Measurements from ENCODE around the gene NAPA. TPM values are rescaled to one million over a fixed set of nuclear protein-coding genes. Genes with fewer than 3 reads are reported as not detected.

Gene NAPA
- total RNA-seq, 5 donors from 2014 or later (not counting 1 experiment from before 2014, with no cell fraction given), result 81.1 to 119 (median 86.7) TPM

DNA sequence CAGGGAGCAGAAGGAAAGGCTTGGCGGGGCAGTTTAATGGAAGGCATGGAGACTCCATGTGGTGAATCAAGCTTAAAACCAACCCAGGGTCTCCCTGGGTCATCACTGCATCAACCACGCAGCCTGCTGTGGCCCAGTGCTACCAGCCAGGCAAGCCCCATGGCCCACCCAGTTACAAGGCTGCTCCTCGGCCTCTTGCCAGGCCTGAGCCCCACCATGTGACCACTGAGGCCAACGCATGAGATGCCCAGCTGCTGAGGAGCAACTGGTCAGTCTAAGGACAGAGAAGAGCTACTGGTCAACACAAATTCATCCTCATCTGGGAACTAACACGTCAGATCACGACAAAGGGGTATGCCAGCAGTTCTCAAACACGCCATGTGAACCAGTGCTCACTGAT, 15.5 kb downstream of the NAPA start:
- no peaks in the 10 kb centered on the region for H3K27me3 ChIP-seq (replicated peaks in 1 of 2; ENCODE audit: control insufficient read depth in 2 of 2, extremely low read depth in 1 of 2, insufficient read depth in 2 of 2, low read length in 1 of 2)
- ATAC-seq (replicated peaks in 1 of 4) (no peak), DNase-seq (no peak)
- no peak overlapping the region for H3K27ac ChIP-seq (ENCODE audit: low read length)
- Mint-ChIP-seq H3K27ac (no peak overlapping the region), H3K4me3 (no peak overlapping the region), H3K36me3 (peaks cover 27% of the 10 kb centered on the region), H3K4me1 (peaks cover 2 to 12% (median 7%) of the 10 kb centered on the region in 3 donors), H3K27me3 (no peaks in the 10 kb centered on the region), H3K9me3 (no peaks in the 10 kb centered on the region)
- no peak overlapping the region for H3K4me3 ChIP-seq (ENCODE audit: control insufficient read depth in 1 of 2, extremely low read depth in 1 of 2, low read length in 1 of 2)
- 97% methylated on average over 6 of the region's 7 CpGs for WGBS (ENCODE audit: insufficient coverage)
- H3K36me3 ChIP-seq (ENCODE audit: control insufficient read depth in 2 of 2, extremely low read depth in 1 of 2, insufficient read depth in 1 of 2, low read length in 1 of 2), result peaks cover 8 to 86% of the 10 kb centered on the region in 2 donors
- ChIA-PET CTCF (no interaction called here), POLR2A (interaction anchor here in 1 of 2 donors (0.5 kb wide), 2 partner anchors 16 to 926 kb away, joined by 3 read pairs; partner anchors contain the start of gene KPTN)
- H3K4me1 ChIP-seq (ENCODE audit: control insufficient read depth in 1 of 2, extremely low read depth in 1 of 2, insufficient read depth in 2 of 2, low read length in 2 of 2), result peaks cover 0 to 4% of the 10 kb centered on the region in 2 experiments
- no peaks in the 10 kb centered on the region for H3K9me3 ChIP-seq

- Mint-ChIP-seq H3K4me3 (no peak overlapping the region), H3K27me3 (no peaks in the 10 kb centered on the region), H3K4me1 (peaks cover 2 to 12% (median 8%) of the 10 kb centered on the region in 3 donors), H3K27ac (no peak overlapping the region), H3K9me3 (no peaks in the 10 kb centered on the region), H3K36me3 (peaks cover 28% of the 10 kb centered on the region)
- no peak overlapping the region for H3K27ac ChIP-seq (ENCODE audit: low read length)
- H3K9me3 ChIP-seq, result no peaks in the 10 kb centered on the region
- no peaks in the 10 kb centered on the region for H3K27me3 ChIP-seq (replicated peaks in 1 of 2; ENCODE audit: control insufficient read depth in 2 of 2, extremely low read depth in 1 of 2, insufficient read depth in 2 of 2, low read length in 1 of 2)
- POLR2A ChIA-PET, result no interaction called here
- 92% methylated on average over 5 of the region's 5 CpGs for WGBS (ENCODE audit: insufficient coverage)
- peaks cover 8 to 85% of the 10 kb centered on the region in 2 donors for H3K36me3 ChIP-seq (ENCODE audit: control insufficient read depth in 2 of 2, extremely low read depth in 1 of 2, insufficient read depth in 1 of 2, low read length in 1 of 2)
- ATAC-seq (replicated peaks in 1 of 4) (no peak), DNase-seq (no peak)
- CTCF ChIA-PET, result no interaction called here
- peaks cover 0 to 4% of the 10 kb centered on the region in 2 experiments for H3K4me1 ChIP-seq (ENCODE audit: control insufficient read depth in 1 of 2, extremely low read depth in 1 of 2, insufficient read depth in 2 of 2, low read length in 2 of 2)
- H3K4me3 ChIP-seq (ENCODE audit: control insufficient read depth in 1 of 2, extremely low read depth in 1 of 2, low read length in 1 of 2), result no peak overlapping the region
Observed at GRCh38 chr19:47498561-47498960, 16.3 kb downstream of the NAPA start.

DNA sequence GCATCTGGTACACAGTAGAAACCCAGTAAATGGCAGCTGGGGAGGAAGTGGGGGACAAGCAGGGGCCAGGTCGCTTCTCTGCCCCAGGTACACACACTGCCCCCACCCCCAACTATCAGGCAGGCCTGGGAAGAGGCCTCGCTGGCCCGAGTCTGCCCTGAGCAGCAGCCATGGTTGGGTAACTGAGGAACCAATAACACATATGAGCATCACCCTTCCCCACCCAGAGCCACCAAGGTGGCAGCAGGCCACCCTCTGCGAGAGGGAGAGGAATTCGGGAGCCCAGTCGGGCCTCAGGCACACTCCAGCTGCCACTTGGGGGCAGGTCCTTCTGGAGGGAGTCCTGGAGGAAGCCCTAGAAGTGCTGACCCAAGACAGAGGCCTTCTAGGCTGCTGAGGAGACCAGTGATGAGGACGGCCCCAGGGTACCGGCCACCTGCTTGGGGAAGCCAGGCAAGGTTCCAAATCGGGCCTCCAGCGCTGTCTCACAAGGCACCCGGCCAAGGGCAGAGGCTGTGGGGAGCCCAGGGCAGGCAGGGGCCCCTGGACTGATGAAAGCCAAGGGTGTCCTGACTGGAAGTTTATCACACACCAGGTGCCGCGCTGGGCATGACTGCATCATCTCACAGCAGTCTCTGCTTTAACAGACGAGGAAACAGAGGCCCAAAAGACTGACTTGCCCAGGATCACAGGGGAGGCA, 16.9 kb downstream of the NAPA start:
- H3K36me3 Mint-ChIP-seq, result peaks cover 26% of the 10 kb centered on the region

DNA sequence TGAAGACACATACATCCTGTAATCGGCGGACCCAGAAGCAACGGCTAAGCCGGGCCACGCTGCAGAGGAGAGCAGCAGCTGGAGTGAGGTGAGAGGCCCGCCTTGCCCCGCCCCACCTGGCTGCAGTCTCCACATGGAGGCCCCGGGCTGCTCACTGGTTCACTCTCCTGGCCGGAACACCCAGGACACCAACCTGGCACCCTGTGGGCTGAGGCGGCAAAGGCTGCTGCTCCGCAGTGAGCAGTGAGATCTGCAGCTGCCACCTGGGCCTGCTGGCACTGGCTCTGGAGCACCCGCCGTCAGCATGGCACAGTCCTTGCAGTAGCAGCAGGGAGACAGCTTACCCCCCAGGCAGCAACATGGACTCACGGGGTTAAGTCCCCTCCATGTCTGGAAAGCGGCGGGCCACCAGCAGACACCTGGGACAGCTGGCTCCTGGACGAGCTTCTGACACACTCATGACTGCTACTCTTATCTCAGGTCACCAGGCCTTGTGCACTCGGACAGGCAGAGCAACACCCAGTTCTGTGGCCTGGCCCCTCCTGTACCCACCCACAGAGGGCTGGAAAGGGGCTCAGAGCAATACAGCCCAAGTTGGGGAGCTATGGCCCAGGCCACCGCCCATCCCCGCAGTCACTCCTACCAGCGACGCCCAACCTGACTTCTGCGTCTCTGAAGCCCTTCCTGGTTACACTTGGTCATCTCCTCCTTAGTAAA, 17.7 kb downstream of the NAPA start:
- H3K4me3 ChIP-seq (ENCODE audit: control insufficient read depth in 1 of 2, extremely low read depth in 1 of 2, low read length in 1 of 2), result no peak overlapping the region
- no peaks in the 10 kb centered on the region for H3K9me3 ChIP-seq
- no peaks in the 10 kb centered on the region for H3K9me3 Mint-ChIP-seq
- CTCF ChIA-PET, result no interaction called here
- H3K27me3 Mint-ChIP-seq, result no peaks in the 10 kb centered on the region
- no peak overlapping the region for H3K27ac ChIP-seq (ENCODE audit: low read length)
- DNase-seq, result no peak
- ATAC-seq (replicated peaks in 1 of 4), result no peak
- peaks cover 5 to 78% of the 10 kb centered on the region in 2 donors for H3K36me3 ChIP-seq (ENCODE audit: control insufficient read depth in 2 of 2, extremely low read depth in 1 of 2, insufficient read depth in 1 of 2, low read length in 1 of 2)
- POLR2A ChIA-PET, result interaction anchor here in 1 of 2 donors (0.6 kb wide), 1 partner anchor 129 kb away, joined by 3 read pairs; no protein-coding TSS in a partner anchor
- peaks cover 2 to 12% (median 10%) of the 10 kb centered on the region in 3 donors for H3K4me1 Mint-ChIP-seq
- no peak overlapping the region for H3K4me3 Mint-ChIP-seq
- H3K27me3 ChIP-seq (replicated peaks in 1 of 2; ENCODE audit: control insufficient read depth in 2 of 2, extremely low read depth in 1 of 2, insufficient read depth in 2 of 2, low read length in 1 of 2), result no peaks in the 10 kb centered on the region
- H3K36me3 Mint-ChIP-seq, result peaks cover 25% of the 10 kb centered on the region
- no peak overlapping the region for H3K27ac Mint-ChIP-seq
- WGBS (ENCODE audit: insufficient coverage), result 91% methylated on average over 21 of the region's 23 CpGs
- H3K4me1 ChIP-seq (ENCODE audit: control insufficient read depth in 1 of 2, extremely low read depth in 1 of 2, insufficient read depth in 2 of 2, low read length in 2 of 2), result peaks cover 0 to 4% of the 10 kb centered on the region in 2 experiments

More for the DNA sequence above, 16.9 kb downstream of the NAPA start:
- Histone ChIP-seq H3K9me3 (no peaks in the 10 kb centered on the region), H3K27me3 (replicated peaks in 1 of 2; ENCODE audit: control insufficient read depth in 2 of 2, extremely low read depth in 1 of 2, insufficient read depth in 2 of 2, low read length in 1 of 2) (no peaks in the 10 kb centered on the region), H3K4me1 (ENCODE audit: control insufficient read depth in 1 of 2, extremely low read depth in 1 of 2, insufficient read depth in 2 of 2, low read length in 2 of 2) (peaks cover 0 to 4% of the 10 kb centered on the region in 2 experiments), H3K4me3 (ENCODE audit: control insufficient read depth in 1 of 2, extremely low read depth in 1 of 2, low read length in 1 of 2) (no peak overlapping the region), H3K36me3 (ENCODE audit: control insufficient read depth in 2 of 2, extremely low read depth in 1 of 2, insufficient read depth in 1 of 2, low read length in 1 of 2) (peaks cover 8 to 84% of the 10 kb centered on the region in 2 donors), H3K27ac (ENCODE audit: low read length) (no peak overlapping the region)
- ATAC-seq (replicated peaks in 1 of 4), result no peak
- Mint-ChIP-seq H3K4me3 (no peak overlapping the region), H3K4me1 (peaks cover 2 to 12% (median 12%) of the 10 kb centered on the region in 3 donors), H3K9me3 (no peaks in the 10 kb centered on the region), H3K27ac (no peak overlapping the region), H3K27me3 (no peaks in the 10 kb centered on the region)
- no peak for DNase-seq
- POLR2A ChIA-PET, result no interaction called here
- 97% methylated on average over 11 of the region's 14 CpGs for WGBS (ENCODE audit: insufficient coverage)
- CTCF ChIA-PET, result no interaction called here

DNA sequence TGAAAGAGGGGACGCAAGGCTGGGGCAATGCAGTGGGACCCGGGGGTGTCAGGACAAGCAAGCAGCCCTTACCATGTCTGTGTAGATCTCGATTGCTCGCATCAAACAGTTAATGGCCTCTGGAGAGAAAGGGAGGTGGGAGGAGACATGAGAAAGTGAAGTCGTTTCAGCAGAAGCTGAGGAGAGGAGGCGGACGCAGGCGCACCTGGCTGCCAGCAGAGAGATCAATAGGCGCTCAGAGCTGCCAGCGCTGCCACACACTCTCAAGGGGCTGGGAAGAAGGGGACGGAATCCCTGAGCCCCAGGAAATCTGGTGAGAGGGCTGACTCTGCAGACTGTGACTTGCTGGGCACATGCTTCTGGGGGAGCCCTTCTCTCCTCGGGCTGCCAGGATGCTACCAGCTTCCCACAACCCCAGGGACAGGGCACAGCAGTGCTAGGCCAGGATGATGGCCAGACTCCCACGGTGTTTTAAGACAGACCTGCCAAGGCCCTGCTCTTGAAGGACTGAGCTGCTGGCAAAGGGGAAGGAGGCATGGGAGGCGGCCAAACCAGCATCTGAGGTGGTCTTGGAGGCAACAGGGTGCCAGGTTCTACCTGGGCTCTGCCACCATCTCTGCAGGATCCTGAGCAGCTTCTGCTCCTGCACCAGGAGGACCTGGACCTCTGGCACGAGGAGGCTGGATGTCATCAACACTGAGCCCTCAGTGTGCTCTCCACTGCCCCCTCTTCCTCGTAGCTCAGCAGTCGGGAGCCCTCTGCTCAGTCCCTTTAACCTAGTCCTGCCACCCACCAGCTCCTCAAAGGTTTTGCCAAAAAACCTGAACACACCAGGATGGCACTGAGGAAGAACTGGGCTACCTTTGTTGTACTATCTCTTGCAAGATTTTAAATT, 19.1 kb downstream of the NAPA start:
- peaks cover 5 to 77% of the 10 kb centered on the region in 2 donors for H3K36me3 ChIP-seq (ENCODE audit: control insufficient read depth in 2 of 2, extremely low read depth in 1 of 2, insufficient read depth in 1 of 2, low read length in 1 of 2)

DNA sequence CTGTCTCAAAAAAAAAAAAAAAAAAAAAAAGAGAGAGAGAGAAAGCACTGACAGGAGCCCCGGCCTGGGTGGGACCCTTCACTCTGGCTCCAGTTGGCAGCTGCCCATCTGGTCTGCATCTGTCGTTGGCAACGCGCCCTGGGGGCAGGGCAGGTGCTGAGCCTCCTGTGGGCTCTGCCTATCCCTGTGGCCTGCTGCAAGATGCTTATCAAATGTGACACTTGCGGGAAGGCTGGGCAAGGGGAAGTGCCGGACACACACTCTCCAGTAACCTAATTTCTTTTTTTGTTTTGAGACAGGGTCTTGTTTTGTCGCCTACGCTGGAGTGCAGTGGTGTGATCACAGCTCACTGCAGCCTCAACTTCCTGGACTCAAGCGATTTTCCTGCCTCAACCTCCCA, 20.1 kb downstream of the NAPA start:
- Mint-ChIP-seq H3K4me3 (no peak overlapping the region), H3K36me3 (peaks cover 16% of the 10 kb centered on the region), H3K27me3 (no peaks in the 10 kb centered on the region), H3K9me3 (no peaks in the 10 kb centered on the region), H3K4me1 (peaks cover 2 to 10% (median 5%) of the 10 kb centered on the region in 3 donors), H3K27ac (peak overlapping the region in 1 of 2 donors; percentile 39)
- CTCF ChIA-PET, result interaction anchor here (0.6 to 0.9 kb wide), 2 partner anchors 11 to 66 kb away, joined by 3 to 4 read pairs; no protein-coding TSS in a partner anchor
- DNase-seq, result no peak
- Histone ChIP-seq H3K4me3 (ENCODE audit: control insufficient read depth in 1 of 2, extremely low read depth in 1 of 2, low read length in 1 of 2) (no peak overlapping the region), H3K36me3 (ENCODE audit: control insufficient read depth in 2 of 2, extremely low read depth in 1 of 2, insufficient read depth in 1 of 2, low read length in 1 of 2) (peaks cover 8 to 75% of the 10 kb centered on the region in 2 donors), H3K27ac (ENCODE audit: low read length) (no peak overlapping the region), H3K27me3 (replicated peaks in 1 of 2; ENCODE audit: control insufficient read depth in 2 of 2, extremely low read depth in 1 of 2, insufficient read depth in 2 of 2, low read length in 1 of 2) (no peaks in the 10 kb centered on the region), H3K9me3 (no peaks in the 10 kb centered on the region), H3K4me1 (ENCODE audit: control insufficient read depth in 1 of 2, extremely low read depth in 1 of 2, insufficient read depth in 2 of 2, low read length in 2 of 2) (peaks cover 0 to 4% of the 10 kb centered on the region in 2 experiments)
- ATAC-seq (replicated peaks in 1 of 4), result no peak
- POLR2A ChIA-PET, result no interaction called here
- 79% methylated on average over 4 of the region's 9 CpGs for WGBS (ENCODE audit: insufficient coverage)

More for the DNA sequence above, 19.1 kb downstream of the NAPA start:
- Mint-ChIP-seq H3K27ac (peak overlapping the region in 1 of 2 donors; percentile 39), H3K9me3 (no peaks in the 10 kb centered on the region), H3K4me1 (peaks cover 2 to 10% (median 5%) of the 10 kb centered on the region in 3 donors), H3K27me3 (no peaks in the 10 kb centered on the region), H3K4me3 (no peak overlapping the region), H3K36me3 (peaks cover 18% of the 10 kb centered on the region)
- no peak for DNase-seq
- Histone ChIP-seq H3K27ac (ENCODE audit: low read length) (no peak overlapping the region), H3K27me3 (replicated peaks in 1 of 2; ENCODE audit: control insufficient read depth in 2 of 2, extremely low read depth in 1 of 2, insufficient read depth in 2 of 2, low read length in 1 of 2) (no peaks in the 10 kb centered on the region), H3K4me3 (ENCODE audit: control insufficient read depth in 1 of 2, extremely low read depth in 1 of 2, low read length in 1 of 2) (no peak overlapping the region), H3K4me1 (ENCODE audit: control insufficient read depth in 1 of 2, extremely low read depth in 1 of 2, insufficient read depth in 2 of 2, low read length in 2 of 2) (peaks cover 0 to 4% of the 10 kb centered on the region in 2 experiments), H3K9me3 (no peaks in the 10 kb centered on the region)
- 55% methylated on average over 14 of the region's 17 CpGs for WGBS (ENCODE audit: insufficient coverage)
- POLR2A ChIA-PET, result no interaction called here
- CTCF ChIA-PET, result no interaction called here
- no peak for ATAC-seq (replicated peaks in 1 of 4)

Data from T-cell (primary cell).